Transverse colon (tissue), 4 donors: ENCODE results near the gene PRICKLE2.

ENCODE experiments used
- CTCF ChIP-seq, 5 experiments: fragments of 200-600 bp in 3 of 5; fragments of 450-650 bp in 2 of 5; sonication (generic) in 3 of 5; IDR thresholded peaks; 1 replicate in 2 of 5; 2 replicates in 3 of 5; pipeline ENCODE4 v1.5.1; 2016 to 2017; ENCODE audit warnings: antibody characterized with exemption in 5 of 5, inconsistent platforms in 3 of 5, mild to moderate bottlenecking in 2 of 5, moderate library complexity in 1 of 5
- POLR2A ChIP-seq: fragments of 450-650 bp; IDR thresholded peaks from one replicate; pipeline ENCODE4 v1.6.1; 2016; ENCODE audit warnings: antibody characterized with exemption, mild to moderate bottlenecking, moderate library complexity
- POLR2AphosphoS5 ChIP-seq, 3 donors: sonication (generic); formaldehyde crosslinking; IDR thresholded peaks; one replicate each; pipeline ENCODE4 v1.6.1; 2016; ENCODE audit warnings: antibody characterized with exemption in 3 of 3

DNA sequence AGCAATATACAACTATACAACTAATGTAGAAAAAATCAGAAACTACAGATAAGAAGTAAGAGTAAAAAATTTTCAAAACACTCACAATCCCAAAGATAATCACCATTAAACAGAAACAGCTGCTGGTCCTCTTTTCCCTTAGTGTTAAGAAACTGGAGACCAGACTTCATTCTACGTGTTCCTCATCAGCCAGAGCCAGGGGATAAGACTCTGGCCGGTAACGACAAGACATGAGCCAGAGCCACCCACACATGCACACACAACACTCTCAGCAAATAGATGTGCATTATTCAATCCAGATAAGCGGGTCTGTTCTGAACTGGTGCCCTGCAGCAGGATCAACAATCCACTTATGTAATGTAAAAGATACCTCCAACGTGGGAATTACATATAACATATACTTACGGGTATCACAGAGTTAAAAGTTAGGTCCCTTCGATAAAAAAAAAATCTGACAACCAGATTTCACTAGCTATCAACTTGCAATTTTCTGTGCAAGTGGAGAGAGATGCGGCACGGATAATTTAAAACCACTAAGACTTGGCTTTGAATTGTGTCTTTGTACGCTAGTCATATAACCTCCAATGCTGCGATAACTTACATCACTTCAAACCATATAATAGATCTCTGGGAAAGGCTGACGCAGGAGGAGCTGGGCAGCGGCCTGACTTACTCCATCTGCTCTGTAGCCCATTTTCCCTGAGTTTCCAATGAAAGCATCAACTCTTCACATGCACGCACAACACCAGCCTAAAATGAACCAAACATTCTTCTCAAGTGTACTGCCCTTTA, 17.8 kb downstream of the PRICKLE2 start:
- TF ChIP-seq POLR2A (no peak), CTCF (IDR thresholded peaks at IDR 0.05) (no peak), POLR2AphosphoS5 (IDR thresholded peaks at IDR 0.05) (no peak)
